Esophagus muscularis mucosa (tissue), 4 donors: Measurements from ENCODE around the gene KCNIP3. TPM values are rescaled to one million over a fixed set of nuclear protein-coding genes. Genes with fewer than 3 reads are reported as not detected.

ENCODE experiments used
- DNase-seq: peaks from one replicate; pipeline ENCODE4 v3.0.0-alpha.2; 2017; ENCODE audit errors: extremely low spot score
- H3K27ac ChIP-seq, 4 donors: fragments of 200-600 bp; sonication (generic); replicated peaks in 1 of 4; 1 replicate in 3 of 4; 2 replicates in 1 of 4; pipeline ENCODE4 v1.5.1; 2016 to 2019; ENCODE audit warnings: mild to moderate bottlenecking in 1 of 4
- H3K27me3 ChIP-seq, 4 donors: fragments of 200-600 bp; sonication (generic); one replicate each; pipeline versions ENCODE4 v1.5.1 to v1.6.0; 2016 to 2019
- H3K36me3 ChIP-seq, 4 donors: fragments of 200-600 bp; sonication (generic); one replicate each; pipeline ENCODE4 v1.5.1; 2016 to 2019
- H3K4me1 ChIP-seq, 4 donors: fragments of 200-600 bp; sonication (generic); one replicate each; pipeline ENCODE4 v1.5.1; 2016 to 2019
- H3K4me3 ChIP-seq, 4 donors: fragments of 200-600 bp; sonication (generic); 1 replicate in 2 of 4; 2 replicates in 2 of 4; pipeline ENCODE4 v1.5.1; 2016 to 2019; ENCODE audit warnings: mild to moderate bottlenecking in 4 of 4, moderate library complexity in 1 of 4
- H3K9me3 ChIP-seq, 4 donors: fragments of 200-600 bp; sonication (generic); 1 replicate in 3 of 4; 2 replicates in 1 of 4; pipeline ENCODE4 v1.5.1; 2016 to 2019
- CTCF ChIP-seq, 3 experiments: fragments of 200-600 bp in 2 of 3; fragments of 450-650 bp in 1 of 3; sonication (generic) in 2 of 3; IDR thresholded peaks; one replicate each; pipeline ENCODE4 v1.5.1; 2017 to 2019; ENCODE audit warnings: antibody characterized with exemption in 3 of 3, mild to moderate bottlenecking in 2 of 3, moderate library complexity in 1 of 3
- EP300 ChIP-seq: sonication (generic); formaldehyde crosslinking; IDR thresholded peaks from one replicate; pipeline ENCODE4 v1.6.1; 2017; ENCODE audit warnings: antibody characterized with exemption
- POLR2A ChIP-seq: fragments of 450-650 bp; IDR thresholded peaks from one replicate; pipeline ENCODE4 v1.6.1; 2017; ENCODE audit warnings: antibody characterized with exemption, moderate library complexity, mild to moderate bottlenecking, low read depth
- POLR2AphosphoS5 ChIP-seq, 2 donors: sonication (generic); formaldehyde crosslinking; IDR thresholded peaks; one replicate each; pipeline ENCODE4 v1.6.1; 2017; ENCODE audit warnings: antibody characterized with exemption in 2 of 2
- WGBS: methylation state at CpG from one replicate; pipeline ENCODE4 v1.1.5; 2018; 5-methylcytosine and 5-hydroxymethylcytosine counted together
- intact Hi-C: fragments of 100-400 bp; cut with DNase I; formaldehyde crosslinking; loops from one replicate; pipeline ENCODE4 v1.15.1; 2023
- total RNA-seq, 4 donors: library from RNA; depleted of rRNA; stranded (reverse); fragments of >200 nt; gene quantifications; one replicate each; pipeline versions ENCODE4 v1.1.0 to v1.2.1, GENCODE V29; 2016

KCNIP3 gene
- total RNA-seq, 4 donors from 2014 or later: 15.8 to 29.9 (median 23.0) TPM

DNA sequence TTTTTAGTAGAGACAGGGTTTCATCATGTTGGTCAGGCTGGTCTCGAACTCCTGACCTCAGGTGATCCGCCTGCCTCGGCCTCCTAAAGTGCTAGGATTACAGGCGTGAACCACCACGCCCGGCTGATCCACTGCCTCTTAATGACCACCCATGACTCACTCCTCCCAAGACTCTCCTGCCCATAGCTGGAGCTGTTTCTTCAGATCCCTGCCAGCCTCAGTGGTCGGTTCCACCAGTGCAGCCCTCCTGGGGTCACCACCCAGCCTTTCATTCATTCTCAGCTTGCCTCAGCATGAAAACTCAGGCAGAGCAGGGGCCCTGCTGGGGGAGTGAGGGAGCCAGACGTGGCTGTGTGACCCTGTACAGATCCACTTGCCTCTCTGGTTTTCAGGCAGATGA is 12.5 kb downstream of the KCNIP3 start:
- Histone ChIP-seq H3K27me3 (peaks cover 0 to 35% (median 0%) of the 10 kb centered on the region in 4 donors), H3K4me1 (no peaks in the 10 kb centered on the region), H3K36me3 (no peaks in the 10 kb centered on the region), H3K4me3 (no peak overlapping the region), H3K9me3 (no peaks in the 10 kb centered on the region), H3K27ac (no peak overlapping the region)
- DNase-seq: no peak
- intact Hi-C loops: no loop called here
- 85% methylated on average over 8 of the region's 8 CpGs for WGBS
- TF ChIP-seq CTCF (IDR thresholded peaks at IDR 0.05) (no peak), POLR2AphosphoS5 (IDR thresholded peaks at IDR 0.05) (no peak), POLR2A (no peak), EP300 (no peak)

DNA sequence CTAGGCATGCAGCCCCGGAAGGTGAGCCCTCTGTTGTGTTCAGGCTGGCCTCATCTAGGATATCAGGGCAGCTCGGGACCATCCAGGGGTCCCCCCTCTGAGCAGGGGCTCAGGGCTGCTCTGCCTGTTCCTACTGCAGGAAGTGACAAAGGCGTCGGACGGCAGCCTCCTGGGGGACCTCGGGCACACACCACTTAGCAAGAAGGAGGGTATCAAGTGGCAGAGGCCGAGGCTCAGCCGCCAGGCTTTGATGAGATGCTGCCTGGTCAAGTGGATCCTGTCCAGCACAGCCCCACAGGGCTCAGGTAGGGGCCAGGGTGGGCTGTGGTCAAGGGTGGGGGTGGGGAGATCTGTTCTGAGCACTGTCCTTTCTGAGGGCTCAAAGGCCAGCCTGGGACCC is 13.1 kb downstream of the KCNIP3 start:
- H3K36me3 ChIP-seq: no peaks in the 10 kb centered on the region
- intact Hi-C loops: no loop called here
- H3K4me3 ChIP-seq: no peak overlapping the region
- TF ChIP-seq POLR2A: no peak
- TF ChIP-seq POLR2AphosphoS5 (IDR thresholded peaks at IDR 0.05): no peak
- no peak for TF ChIP-seq CTCF (IDR thresholded peaks at IDR 0.05)
- TF ChIP-seq EP300: no peak
- no peaks in the 10 kb centered on the region for H3K9me3 ChIP-seq
- H3K4me1 ChIP-seq: no peaks in the 10 kb centered on the region
- H3K27ac ChIP-seq: no peak overlapping the region
- 88% methylated on average over 2 of the region's 8 CpGs for WGBS
- peaks cover 0 to 39% (median 0%) of the 10 kb centered on the region in 4 donors for H3K27me3 ChIP-seq
- DNase-seq: no peak

- H3K9me3 ChIP-seq: no peaks in the 10 kb centered on the region
- no peak overlapping the region for H3K4me3 ChIP-seq
- no CpG with 5 or more reads among the region's 4 CpGs for WGBS
- H3K4me1 ChIP-seq: no peaks in the 10 kb centered on the region
- H3K27me3 ChIP-seq: peaks cover 0 to 40% (median 0%) of the 10 kb centered on the region in 4 donors
- DNase-seq: no peak
- TF ChIP-seq EP300 (no peak), POLR2A (no peak), CTCF (IDR thresholded peaks at IDR 0.05) (no peak), POLR2AphosphoS5 (IDR thresholded peaks at IDR 0.05) (no peak)
- intact Hi-C loops: no loop called here
- no peaks in the 10 kb centered on the region for H3K36me3 ChIP-seq
- H3K27ac ChIP-seq: no peak overlapping the region
Measured at GRCh38 chr2:95310651-95311050, 13.5 kb downstream of the KCNIP3 start.

DNA sequence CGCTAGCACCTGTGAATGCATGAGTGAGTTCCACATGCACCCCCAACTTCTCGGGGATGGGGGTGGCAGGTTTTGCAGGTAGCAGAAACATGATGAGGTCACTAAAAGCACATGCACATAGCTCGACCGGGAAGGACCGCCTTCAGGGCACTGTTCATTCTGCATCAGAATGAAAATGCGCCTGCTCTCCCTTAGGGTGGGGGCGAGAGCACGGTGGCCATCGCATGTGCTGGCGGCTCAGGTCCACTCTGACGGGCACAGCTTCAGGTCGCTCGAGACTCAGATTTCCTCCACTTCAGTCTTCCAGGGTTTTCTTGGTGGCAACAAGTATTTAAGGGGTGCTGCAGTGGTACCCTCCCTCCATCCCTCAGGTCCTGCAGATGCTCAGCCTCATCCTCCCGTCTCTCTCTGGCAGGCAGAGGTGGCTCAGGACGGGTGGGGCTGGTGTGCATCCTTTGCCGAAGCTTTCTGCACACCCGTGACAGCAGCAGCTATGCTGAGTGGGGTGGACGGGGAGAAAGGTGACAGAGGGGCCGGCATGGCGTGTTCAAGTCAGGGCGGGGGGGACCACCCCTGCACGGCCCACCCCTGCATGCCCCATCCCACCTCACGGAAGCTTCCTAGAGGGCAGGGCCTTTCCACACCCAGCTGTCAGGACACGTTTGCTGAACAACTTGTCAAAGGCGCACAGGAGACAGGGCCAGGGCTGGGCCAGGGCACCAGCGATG is 14.8 kb downstream of the KCNIP3 start:
- Histone ChIP-seq H3K27me3 (peaks cover 0 to 40% (median 0%) of the 10 kb centered on the region in 4 donors), H3K4me3 (no peak overlapping the region), H3K4me1 (no peaks in the 10 kb centered on the region), H3K9me3 (no peaks in the 10 kb centered on the region), H3K36me3 (no peaks in the 10 kb centered on the region), H3K27ac (no peak overlapping the region)
- 97% methylated on average over 17 of the region's 26 CpGs for WGBS
- intact Hi-C loops: no loop called here
- TF ChIP-seq POLR2A (no peak), EP300 (no peak), POLR2AphosphoS5 (IDR thresholded peaks at IDR 0.05) (no peak), CTCF (IDR thresholded peaks at IDR 0.05) (no peak)
- no peak for DNase-seq
